Psoas muscle (tissue), 8 donors: ENCODE data around the gene OTX2. TPM values are rescaled to one million over a fixed set of nuclear protein-coding genes. Genes with fewer than 3 reads are reported as not detected.

Source experiments
- ATAC-seq, 4 donors: fragments of 200-7000 bp; cut with Tn5 transposase; one replicate each; pipeline ENCODE4 v1.9.1; 2020; ENCODE audit warnings: moderate library complexity in 3 of 4, mild to moderate bottlenecking in 2 of 4
- DNase-seq, 2 donors: peaks; one replicate each; pipeline ENCODE4 v3.0.0-alpha.2; 2020
- H3K27ac ChIP-seq: fragments of 200-600 bp; one replicate; pipeline ENCODE4 v1.8.0; 2022
- H3K27me3 ChIP-seq, 3 donors: fragments of 200-600 bp in 1 of 3; one replicate each; pipeline versions ENCODE4 v1.6.1 to v1.8.0; 2013 to 2022; ENCODE audit warnings: low read length in 2 of 3, mild to moderate bottlenecking in 2 of 3, moderate library complexity in 1 of 3; ENCODE audit not compliant: insufficient read depth in 3 of 3
- H3K36me3 ChIP-seq, 2 donors: fragments of 200-600 bp in 1 of 2; one replicate each; pipeline versions ENCODE4 v1.6.1 to v1.8.0; 2013 to 2022; ENCODE audit warnings: low read depth in 1 of 2, mild to moderate bottlenecking in 1 of 2, moderate library complexity in 1 of 2; ENCODE audit not compliant: insufficient read depth in 1 of 2
- H3K4me1 ChIP-seq: fragments of 200-600 bp; one replicate; pipeline ENCODE4 v1.8.0; 2022
- H3K4me3 ChIP-seq: fragments of 200-600 bp; one replicate; pipeline ENCODE4 v1.8.0; 2022; ENCODE audit warnings: mild to moderate bottlenecking
- H3K9me3 ChIP-seq: fragments of 200-600 bp; one replicate; pipeline ENCODE4 v1.8.0; 2022
- CTCF ChIP-seq: fragments of 200-600 bp; IDR thresholded peaks from one replicate; pipeline ENCODE4 v1.8.0; 2022; ENCODE audit warnings: antibody characterized with exemption
- WGBS, 3 donors: extraction: QIAGEN DNeasy Blood & Tissue Kit; methylation state at CpG; one replicate each; pipeline versions ENCODE4 v1.1.6 to v1.1.7; 2013; 5-methylcytosine and 5-hydroxymethylcytosine counted together
- intact Hi-C, 2 donors: fragments of 100-400 bp; cut with DNase I; formaldehyde crosslinking; loops; one replicate each; pipeline versions ENCODE4 v1.11.0 to v1.14.2; 2022
- polyA plus RNA-seq, 3 donors: library from polyadenylated mRNA; stranded (reverse); fragments of 200-250 nt; gene quantifications; one replicate each; pipeline ENCODE4 v1.2.3, GENCODE V29; 2013
- total RNA-seq, 4 donors: library from RNA; stranded (reverse); fragmentation: NEBNext Ultra II Directional in 2 of 4; extraction: Animal tissue kit (Norgen Biotek cat#: 25700) in 2 of 4; gene quantifications; one replicate each; pipeline versions ENCODE4 v1.2.1 to v1.2.4, GENCODE V29; 2021 to 2023
- donor health status: healthy with polysubstance abuse.
- donor health status: DM: no; HTN: no; CAD: no; lungs with moderate emphysema.
- donor health status: Bipolar disorder and iron deficiency.
- donor health status: healthy.
- donor health status: DM: yes; HTN: yes; CAD: no.
- donor health status: DM: no; HTN: no; CAD: no.
- donor health status: DM: no; HTN: no; CAD: no.
- donor health status: DM: yes; HTN: yes; CAD: no.

Gene OTX2
- total and polyA plus RNA-seq, 7 donors, result not detected

- 10 to 12% (median 10%) methylated on average over 4 of the region's 4 CpGs for WGBS, 3 donors
Measured at GRCh38 chr14:56814969-56815700, 4.9 kb upstream of the OTX2 start.

GRCh38 chr14:56814519-56814959 lies 4.3 kb upstream of the OTX2 start:
- intact Hi-C loops, result no loop called here
- TF ChIP-seq CTCF, result no peak
- Histone ChIP-seq H3K9me3 (no peaks in the 10 kb centered on the region), H3K27me3 (peaks cover 10 to 97% (median 49%) of the 10 kb centered on the region in 3 donors), H3K27ac (no peak overlapping the region), H3K4me3 (no peak overlapping the region), H3K36me3 (no peaks in the 10 kb centered on the region), H3K4me1 (no peaks in the 10 kb centered on the region)
- 7 to 11% (median 9%) methylated on average over 7 of the region's 7 CpGs for WGBS, 3 donors
- DNase-seq (no peak), ATAC-seq (no peak)

More at GRCh38 chr14:56814969-56815700, 4.9 kb upstream of the OTX2 start:
- intact Hi-C loops, result no loop called here
- Histone ChIP-seq H3K9me3 (no peaks in the 10 kb centered on the region), H3K36me3 (no peaks in the 10 kb centered on the region), H3K27ac (no peak overlapping the region), H3K4me1 (no peaks in the 10 kb centered on the region), H3K27me3 (peaks cover 10 to 97% (median 45%) of the 10 kb centered on the region in 3 donors), H3K4me3 (no peak overlapping the region)
- no peak for ATAC-seq
- DNase-seq, result no peak
- TF ChIP-seq CTCF, result no peak

GRCh38 chr14:56813143-56813551 lies 2.9 kb upstream of the OTX2 start:
- intact Hi-C loops, result no loop called here
- Histone ChIP-seq H3K4me3 (no peak overlapping the region), H3K36me3 (no peaks in the 10 kb centered on the region), H3K27me3 (peaks cover 7 to 98% (median 60%) of the 10 kb centered on the region in 3 donors), H3K4me1 (peaks cover 7% of the 10 kb centered on the region), H3K9me3 (no peaks in the 10 kb centered on the region), H3K27ac (no peak overlapping the region)
- DNase-seq (no peak), ATAC-seq (no peak)
- TF ChIP-seq CTCF, result no peak
- 6 to 14% (median 10%) methylated on average over 3 of the region's 3 CpGs for WGBS, 3 donors

- Histone ChIP-seq H3K27ac (no peak overlapping the region), H3K36me3 (no peaks in the 10 kb centered on the region), H3K9me3 (no peaks in the 10 kb centered on the region), H3K4me1 (peaks cover 7% of the 10 kb centered on the region), H3K4me3 (no peak overlapping the region), H3K27me3 (peaks cover 10 to 98% (median 62%) of the 10 kb centered on the region in 3 donors)
- ATAC-seq, result no peak
- 4 to 6% (median 6%) methylated on average over 25 of the region's 25 CpGs for WGBS, 3 donors
- no peak for TF ChIP-seq CTCF
- no peak for DNase-seq
- intact Hi-C loops, result no loop called here
Measured at GRCh38 chr14:56812364-56813141, 2.3 kb upstream of the OTX2 start.
